ENCODE data around the gene TOR4A.
A peak's percentile ranks its signal among the peaks of the same experiment; 100 is the strongest.

The TOR4A gene

DNA sequence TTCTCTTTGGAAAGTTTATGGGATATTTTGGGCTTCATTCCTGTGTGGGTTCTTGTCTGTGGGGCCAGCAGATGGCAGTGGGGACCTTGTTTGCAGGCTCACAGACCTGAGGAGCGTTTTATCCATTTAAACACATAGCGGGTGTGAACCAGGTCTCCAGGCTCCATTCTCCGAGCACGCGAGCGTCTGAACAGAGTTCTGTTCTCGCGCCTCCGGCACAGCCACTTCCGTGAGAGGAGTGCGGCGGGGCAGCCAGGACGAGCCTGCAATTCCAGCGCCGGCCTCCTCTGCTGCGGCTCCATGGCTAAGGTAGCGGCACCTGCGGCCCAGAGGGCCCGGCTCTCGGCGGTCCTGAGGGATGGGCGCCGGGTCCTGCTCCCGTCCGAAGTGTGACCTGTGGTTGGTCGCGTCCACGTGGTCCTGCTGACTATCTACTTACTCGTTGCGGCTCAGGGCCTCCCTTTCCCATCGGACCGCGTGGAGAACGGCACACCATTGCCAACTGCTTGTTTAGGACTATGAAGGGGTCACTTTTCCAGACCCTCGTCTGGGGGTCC is 17.2 kb downstream of the TOR4A start:
- DNase-seq (ENCODE audit: low read depth in 2 of 2): no peak

DNA sequence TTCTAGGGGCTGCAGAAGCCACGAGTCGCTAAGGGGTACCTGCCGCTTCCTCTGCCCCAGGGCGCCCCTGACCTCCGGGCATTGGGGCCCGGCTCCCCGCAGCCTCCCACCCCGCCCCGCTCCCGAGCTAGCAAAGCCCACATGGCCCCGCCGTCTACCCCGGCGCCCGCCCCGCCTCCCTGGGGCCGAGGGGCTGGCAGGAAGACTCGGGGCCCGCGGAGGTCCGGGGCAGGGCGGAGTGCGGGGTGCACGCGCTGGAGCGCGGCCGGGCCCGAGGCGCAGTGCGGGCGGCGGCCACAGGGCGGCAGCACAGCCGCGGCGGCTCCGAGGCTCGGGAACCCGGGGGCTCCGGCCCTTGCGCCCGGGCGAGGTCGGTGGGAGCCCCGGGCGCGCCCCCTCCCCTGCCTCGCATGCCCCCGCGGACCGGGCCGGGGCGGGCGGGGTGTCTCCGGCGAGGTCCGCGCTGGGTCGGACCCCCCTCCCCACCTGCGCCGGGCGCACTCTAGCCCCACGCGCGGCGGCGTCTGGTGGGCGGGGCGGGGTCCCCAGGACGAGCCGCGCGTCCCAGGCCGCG is 17.8 kb downstream of the TOR4A start:
- no peak for DNase-seq (ENCODE audit: low read depth in 2 of 2)

DNA sequence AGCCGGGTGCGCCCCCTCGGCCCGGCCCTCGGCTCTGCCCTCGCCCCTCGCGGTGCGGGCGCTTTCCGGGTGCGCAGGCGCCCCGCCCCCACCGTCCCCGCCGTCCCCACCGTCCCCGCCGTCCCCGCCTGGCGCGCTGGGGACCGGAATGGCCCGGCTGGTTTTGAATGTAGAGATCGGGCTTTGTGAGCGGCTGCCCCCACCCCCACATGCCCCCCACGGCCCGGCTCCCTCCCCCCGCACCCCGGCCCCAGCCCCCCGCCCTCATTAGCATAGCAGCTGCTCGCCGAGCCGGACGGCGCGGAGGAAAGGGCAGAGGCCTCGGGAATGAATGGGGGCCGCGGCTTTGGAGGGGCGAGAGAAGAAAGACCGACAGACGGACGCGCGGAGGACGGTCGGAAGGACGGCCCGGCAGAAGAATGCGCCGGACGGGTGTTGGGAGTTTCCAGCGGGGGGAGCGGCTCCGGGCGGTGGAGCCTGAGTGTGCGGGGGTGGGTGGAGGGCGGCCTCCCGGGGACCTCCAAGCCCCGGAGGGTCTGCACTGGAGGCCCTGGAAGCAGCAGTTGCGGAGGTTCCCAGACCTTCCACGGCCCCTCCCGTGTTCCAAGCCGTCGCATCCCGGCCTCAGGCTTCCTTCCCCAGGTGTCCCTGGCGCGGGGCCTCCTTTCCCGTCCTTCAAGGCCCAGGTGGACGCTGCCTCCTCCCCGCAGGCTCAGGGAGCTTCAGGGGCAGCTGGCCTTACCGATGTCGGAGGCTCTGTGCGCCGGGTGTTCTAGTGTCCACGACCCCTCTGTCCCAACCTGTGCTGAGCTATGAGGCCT is 18.5 kb downstream of the TOR4A start:
- no peak for DNase-seq (ENCODE audit: low read depth in 2 of 2)

DNA sequence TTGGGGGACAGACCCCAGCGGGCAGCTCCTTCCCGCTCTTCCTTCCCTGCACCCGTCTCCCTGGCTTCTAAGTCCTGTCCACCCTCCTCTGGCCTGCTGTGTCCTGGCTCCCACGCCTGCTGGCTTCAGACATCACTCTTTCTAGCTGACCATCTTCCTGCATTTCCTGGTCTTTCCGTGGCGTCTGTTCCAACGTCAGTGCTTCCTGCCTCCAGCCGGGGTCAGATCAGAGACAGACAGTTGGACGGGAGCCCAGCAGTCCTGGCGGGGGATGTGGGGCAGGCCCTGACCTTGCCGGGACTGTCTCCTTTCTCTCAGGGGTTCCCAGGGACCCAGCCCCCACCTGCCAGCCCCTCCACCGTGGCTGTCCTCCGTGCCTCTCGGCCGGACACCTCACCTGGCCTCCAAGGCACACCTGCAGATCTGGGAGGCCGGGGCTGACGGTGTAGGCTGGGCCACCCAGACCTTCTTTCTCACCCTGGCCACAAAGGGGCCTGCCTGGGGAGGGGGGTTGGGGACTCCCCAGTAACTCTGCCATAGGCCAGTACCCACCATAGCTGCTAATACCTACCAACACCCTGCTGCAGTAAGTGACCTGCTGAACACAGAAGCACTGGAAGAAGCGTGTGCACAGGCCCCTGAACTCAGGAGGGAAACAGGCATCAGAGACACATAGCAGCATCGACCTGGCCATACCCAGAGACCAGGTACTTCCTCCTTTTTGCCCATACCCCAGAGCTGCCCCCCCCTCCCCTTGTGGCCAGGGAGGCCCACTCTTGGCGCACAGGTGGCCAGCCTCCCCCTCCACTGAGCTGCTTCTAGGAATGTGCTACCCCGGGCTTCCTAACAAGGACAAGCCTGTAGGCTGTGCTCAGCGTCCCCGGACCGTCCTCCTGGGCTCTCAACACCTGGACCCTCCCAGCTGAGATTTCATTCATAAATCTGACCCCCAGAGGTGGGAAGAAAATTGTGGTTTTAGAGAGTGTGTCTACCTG is 19.4 kb downstream of the TOR4A start:
- no peak for DNase-seq (ENCODE audit: low read depth in 2 of 2)

DNA sequence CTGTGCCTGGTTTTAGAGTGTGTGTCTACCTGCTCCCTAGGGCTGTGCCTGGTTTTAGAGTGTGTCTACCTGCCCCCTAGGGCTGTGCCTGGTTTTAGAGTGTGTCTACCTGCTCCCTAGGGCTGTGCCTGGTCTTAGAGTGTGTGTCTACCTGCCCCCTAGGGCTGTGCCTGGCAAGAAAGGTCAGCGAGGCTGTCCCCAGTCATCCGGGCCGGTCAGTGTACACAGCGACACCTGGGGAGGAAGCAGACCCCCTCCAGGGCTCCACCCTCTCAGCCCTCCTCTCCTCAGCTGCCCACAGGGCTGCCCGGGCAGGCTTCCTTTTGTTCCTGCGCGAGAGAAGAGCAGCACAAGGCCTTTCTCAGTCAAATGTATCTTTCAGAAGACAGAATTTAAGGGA is 20.4 kb downstream of the TOR4A start:
- no peak for DNase-seq (ENCODE audit: low read depth in 2 of 2)

DNA sequence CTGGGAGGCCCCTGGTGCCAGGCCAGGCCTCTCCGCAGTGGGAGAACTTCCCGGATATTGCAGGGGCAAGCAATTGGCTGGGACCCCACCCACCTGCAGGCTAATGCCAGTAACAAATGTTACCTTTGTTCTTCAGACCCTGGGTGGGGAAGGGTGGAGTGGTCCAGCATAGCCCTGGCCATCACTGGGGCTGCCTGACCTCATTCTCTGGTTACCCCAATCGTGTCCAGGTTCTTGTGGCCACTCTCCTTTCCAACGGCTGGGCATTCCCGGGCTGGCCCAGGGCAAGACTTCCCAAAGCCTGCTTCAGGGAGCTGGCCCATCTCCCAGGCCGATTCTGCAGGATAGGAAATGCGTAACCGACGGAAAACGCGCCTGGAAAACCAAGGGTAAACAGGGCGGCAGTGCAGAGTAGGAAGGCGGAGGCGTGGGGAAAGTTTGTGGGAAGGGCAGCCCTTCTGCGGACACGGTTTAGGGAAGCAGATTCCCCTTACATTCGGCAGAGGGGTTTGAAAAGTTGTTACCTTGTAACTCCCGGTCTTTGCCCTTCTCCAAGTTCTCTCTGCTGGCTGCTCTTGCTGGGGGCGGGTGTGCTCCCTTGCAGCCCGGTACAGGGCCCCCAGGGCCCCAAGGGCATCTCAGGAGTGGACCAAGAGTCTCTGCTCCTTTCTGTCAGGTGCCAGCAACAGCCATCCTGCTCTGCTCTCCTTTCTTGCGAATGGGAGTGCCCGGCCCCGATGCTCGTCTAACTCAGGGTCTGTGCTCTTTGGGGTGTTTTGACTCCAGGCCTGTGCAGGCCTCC is 21.1 kb downstream of the TOR4A start:
- DNase-seq (ENCODE audit: low read depth in 2 of 2): no peak

DNA sequence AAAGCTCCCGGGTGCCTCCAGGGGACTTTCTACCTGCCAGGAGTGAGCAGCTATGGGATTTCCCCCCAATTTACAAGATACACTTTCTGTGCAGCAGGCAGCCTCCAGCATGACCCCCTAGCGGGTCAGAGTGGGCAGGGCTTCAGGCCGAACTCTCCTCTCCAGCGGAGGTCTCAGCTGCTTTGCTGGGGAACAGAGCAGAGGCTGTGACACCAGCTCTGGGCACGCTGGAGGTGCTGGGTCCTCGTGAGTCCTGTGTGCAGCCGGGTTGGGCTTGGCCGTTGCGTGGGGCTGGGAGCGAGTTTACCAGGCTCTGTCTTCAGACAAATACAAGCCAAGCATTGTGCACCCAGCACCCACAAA is 21.7 kb downstream of the TOR4A start:
- DNase-seq (ENCODE audit: low read depth in 2 of 2): no peak

DNA sequence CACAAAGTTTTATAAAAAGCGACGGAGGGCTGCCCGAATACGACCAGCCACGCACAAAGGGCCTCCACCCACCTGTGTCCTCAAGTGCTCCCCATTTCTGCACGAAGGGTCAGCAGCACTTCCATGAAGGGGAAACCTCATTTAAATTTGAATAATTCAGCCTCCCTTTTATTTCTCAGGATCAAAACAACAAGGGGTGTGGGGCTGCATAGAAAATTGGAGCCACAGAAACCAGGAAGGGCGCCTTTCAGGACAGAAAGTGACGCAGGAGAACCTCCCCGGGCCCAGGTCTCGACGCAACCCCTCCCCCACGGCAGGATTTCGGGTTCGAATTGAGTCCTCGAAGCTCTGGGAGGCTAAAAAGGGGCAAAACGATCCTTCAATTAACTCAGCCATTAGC is 22.4 kb downstream of the TOR4A start:
- DNase-seq (ENCODE audit: low read depth in 2 of 2): no peak

DNA sequence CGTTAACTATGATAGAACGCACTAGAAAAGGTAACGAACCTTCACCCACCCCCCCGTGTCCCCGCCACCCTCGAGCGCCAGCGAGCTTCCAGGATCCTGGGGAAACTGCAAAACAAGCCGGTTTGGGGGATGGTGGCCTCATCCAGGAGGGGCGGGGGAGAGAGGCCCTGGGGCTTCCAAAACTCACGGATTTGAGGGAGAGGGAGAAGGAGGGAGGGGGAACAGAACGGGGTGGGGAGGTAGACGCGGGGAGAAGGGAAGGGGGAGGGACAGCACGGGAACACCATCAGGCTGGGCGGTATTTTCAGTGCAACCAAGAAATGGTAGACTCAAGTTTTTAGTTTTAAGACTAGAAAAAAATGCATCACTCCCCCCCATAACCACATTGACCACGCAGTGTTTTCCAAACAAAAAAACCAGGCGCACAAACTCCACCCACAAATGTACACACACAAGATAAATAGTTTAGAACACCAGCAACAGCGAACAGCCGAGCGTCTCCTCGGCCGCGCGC is 23.1 kb downstream of the TOR4A start:
- no peak for DNase-seq (ENCODE audit: low read depth in 2 of 2)

DNA sequence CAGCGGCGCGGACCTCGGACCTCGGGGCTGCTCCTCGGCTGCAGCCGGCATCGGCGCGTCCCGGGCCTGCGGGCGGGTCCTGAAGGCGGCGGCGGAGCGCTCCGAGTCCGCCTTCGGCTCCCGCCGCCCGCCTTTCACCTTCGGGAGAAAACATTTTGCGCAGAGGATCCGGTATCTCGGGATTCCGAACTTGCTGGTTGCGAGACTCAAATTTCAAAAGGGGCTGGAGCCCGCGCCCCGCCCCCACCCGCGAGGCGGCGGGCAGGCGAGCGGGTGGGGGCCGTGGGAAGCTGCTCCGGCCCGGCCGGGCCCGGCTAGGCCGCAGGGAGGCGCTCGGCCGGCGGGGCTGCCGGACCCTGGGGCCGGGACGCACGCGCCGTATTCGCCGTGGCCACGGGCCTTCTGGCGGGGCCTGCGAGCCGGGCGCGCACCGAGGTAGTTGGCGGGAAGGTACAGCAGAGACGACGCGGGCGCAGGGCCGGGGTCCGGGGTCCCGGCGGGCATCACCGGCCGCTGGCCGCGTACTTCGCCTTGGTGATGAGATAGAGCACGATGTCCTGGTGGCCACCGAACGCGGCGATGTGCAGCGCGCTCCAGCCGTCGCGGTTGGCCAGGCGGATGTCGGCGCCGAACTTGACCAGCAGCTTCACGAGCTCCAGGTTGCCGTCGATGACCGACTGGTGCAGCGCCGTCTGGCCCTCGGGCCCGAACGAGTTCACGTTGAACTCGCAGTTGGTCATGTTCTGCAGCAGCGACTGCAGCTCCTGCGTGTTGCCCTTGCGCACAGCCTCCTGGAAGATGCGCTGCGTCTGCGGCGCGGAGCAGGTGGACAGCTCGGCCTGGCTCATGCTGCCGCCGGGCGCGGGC is 23.8 kb downstream of the TOR4A start:
- no peak for DNase-seq (ENCODE audit: low read depth in 2 of 2)

DNA sequence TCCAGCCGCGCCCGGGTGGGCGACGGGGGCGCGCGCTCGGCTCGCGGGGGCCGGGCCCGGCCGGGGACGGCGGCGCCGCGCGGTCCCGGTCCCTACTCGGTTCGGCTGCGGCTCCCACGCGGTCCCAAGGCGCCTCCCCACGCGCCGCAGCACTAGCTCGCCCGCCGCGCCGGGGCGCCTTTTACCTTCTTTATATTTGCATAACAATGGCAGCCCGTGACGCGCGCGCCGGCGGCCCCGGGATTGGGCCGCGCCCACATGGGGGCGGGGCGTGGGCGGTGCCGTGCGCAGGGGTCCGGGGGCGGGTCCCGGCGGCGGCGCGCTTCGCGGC is 24.6 kb downstream of the TOR4A start, which contains the start of gene NRARP:
NRARP (minus strand) TSS at position 154 of the 331 bp plus-strand sequence. CDS start 343 bp downstream, outside the sequence.
- peak; percentile 36 to 45 for DNase-seq (ENCODE audit: low read depth in 2 of 2)

DNA sequence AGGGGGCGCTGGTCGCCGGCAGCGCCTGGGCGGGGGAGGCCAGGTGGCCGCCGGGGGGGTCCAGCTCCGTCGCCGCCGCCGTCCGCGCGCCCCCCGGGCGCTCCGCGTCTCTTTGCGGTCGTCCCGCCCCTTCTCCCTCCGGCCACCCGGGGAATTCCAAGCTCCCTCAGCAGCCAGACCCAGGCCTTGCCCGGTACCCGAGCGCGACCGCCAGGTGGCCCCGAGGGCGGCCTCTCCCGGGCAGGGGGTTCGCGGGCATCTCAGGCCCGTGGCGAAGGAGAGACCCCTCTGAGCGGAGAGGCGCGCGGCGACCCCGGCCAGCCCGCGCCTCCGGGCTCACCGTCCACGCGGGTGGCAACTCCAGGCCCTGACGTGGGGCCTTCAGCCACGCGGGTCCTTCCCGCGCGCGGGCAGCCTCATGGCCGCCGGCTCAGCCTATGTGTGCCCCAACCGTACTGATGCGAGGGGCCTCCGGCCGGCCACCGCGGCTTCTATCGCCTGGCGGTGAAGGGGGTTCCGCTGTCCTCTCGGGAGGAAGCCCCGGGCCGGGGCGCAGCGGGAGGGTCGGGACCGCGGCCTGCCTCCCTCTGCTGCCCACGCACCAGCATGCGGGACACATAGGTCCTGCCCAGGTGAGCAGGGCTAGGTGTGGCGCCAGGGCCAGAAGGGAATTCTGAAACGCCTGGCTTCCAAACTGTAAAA is 25.1 kb downstream of the TOR4A start:
- DNase-seq (ENCODE audit: low read depth in 2 of 2): no peak

DNA sequence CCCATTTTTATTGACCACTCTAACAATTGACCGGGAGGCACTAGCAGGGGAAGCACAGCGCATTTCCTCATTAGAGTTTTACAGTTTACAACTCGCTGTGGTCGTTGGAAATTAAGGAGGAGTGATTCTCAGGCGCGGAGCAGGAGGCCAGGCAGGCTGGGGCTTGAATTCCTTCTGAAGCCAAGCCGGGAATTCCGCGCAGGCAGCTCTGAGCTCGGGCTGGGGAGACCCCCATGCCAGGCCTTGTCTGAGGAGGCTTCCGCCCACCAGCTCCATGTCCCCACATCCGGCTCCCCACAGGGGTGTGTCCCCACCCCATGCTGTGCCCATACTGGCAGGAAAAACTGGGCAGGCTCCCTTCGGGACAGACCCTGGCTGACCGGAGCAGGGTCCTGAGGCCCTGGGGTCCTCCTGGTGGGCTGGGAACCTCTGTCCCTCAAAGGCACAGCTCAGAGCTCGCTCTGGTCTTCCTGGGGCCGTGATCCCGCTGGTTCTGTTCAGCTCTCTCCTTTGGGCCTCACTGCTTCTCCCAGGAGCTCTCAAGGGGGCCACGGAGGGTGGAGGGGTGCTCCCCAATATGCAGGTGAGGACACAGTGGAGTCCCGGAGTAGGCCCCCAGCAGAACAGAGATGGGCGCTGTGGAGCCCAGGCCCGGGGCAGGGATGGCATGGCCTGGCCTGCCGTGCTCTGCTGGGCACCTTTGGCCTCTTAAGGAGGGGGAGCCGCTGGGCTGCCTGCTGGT is 25.8 kb downstream of the TOR4A start:
- DNase-seq (ENCODE audit: low read depth in 2 of 2): no peak

DNA sequence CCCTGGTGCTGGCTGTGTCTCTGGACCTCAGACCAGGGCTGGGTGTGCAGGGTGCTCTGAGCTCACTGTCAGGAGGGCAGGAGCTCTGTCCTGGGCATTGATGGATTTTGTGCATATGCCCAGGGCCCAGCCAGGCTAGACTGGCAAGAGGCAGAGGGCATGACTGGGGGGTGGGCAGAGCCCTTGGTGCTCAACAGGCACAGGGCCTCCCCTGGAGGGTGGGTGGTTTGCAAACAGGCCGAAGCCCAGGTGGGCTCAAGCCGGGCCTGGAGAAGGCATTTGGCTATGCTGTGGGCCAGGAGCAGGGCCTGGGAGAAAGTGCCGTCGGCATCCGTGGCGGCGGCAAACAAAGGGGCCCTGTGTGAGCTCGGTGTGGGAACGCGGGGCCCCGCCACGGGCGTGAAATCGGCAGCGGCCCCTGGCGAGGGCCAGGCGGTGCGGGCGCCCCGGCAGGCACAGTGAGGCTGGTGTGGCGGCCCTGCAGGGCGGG is 26.4 kb downstream of the TOR4A start:
- no peak for DNase-seq (ENCODE audit: low read depth in 2 of 2)

DNA sequence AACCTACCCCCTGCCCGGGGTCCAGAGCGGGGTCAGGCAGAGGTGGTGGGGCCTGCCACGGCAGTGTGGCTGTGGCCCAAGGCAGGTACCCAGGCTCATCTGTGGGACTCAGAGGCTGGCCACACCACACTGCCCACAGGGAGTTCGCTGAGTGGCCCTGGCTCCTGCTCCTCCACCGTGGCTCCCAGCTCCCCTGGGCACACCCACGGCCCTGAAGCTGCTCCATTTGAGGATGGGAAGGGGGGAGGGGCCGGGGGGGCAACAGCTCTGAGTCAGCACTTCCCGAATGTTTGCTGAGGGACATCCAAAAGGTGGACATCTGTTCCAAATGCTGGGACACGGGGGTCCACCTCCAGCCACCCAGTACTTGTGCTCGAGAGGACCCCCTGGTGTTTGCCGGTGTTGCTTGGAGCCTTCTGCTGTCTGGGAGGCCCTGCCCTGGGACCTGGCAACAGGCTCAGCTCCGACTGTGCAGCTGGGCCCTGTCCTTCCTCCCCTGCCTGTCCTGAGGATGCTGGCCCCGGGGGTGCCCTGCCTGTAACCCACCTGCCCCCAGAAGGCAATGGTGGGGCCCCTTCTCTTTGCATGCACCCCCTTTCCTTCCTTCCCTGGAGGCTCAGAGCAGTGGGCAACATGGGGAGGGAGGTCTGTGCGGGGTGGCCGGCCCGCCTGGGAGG is 27.0 kb downstream of the TOR4A start:
- no peak for DNase-seq (ENCODE audit: low read depth in 2 of 2)

DNA sequence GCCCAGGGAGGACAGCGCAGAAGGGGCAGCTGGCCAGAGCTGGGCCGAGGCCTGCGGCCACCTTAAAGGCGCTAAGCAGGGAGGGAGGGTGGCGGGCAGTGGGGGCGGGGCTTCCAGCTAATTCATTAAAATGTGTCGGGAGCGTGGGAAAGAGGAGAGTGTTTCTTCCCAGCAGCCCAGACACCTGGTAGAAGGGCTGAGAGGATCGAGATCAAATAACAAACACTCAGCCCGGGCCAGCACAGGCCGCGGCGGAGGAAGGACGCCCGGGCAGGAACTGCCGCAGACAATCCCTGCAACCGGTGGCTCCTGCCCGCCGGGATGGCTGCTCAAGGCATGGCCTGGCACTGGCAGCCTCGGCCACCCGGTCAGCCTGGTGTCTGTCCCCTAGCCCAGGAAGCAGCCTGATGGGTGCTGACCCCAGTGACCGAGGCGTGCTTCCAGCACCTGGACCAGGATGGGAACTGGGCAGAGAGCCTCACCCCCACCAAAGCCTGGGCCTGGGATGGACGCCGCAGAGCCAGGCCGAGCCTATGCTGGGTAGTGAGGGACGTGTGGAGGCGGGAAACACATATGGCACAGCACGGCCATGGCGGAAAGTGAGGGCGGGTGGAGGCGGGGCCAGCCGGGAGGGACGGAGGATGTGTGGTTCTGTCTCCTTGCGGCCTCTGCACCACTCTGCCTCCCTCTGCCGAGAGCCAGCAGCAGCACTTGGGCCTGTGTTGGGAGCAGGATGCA is 27.7 kb downstream of the TOR4A start:
- no peak for DNase-seq (ENCODE audit: low read depth in 2 of 2)

DNA sequence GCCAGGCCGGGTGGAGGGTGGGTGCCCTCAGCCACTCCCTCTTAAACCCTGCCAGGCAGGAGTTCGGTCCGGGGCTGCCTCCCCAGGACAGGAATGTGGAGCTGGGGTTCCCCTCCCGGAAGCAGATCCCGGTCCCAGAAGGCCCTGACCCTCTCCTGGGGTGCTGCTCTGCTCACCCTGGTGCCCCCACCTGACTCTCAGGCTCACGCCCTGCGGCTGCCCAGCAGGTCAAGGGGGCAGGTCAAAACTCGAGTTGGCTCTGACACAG is 28.2 kb downstream of the TOR4A start:
- no peak for DNase-seq (ENCODE audit: low read depth in 2 of 2)

All from fibroblast of skin of left biceps (primary cell).